ENCODE data around the gene EFHB.
A peak's percentile ranks its signal among the peaks of the same experiment; 100 is the strongest.
"Not testable (repeated sequence)": the region's sequence is repeated elsewhere in the genome, so short reads cannot be mapped to it uniquely, and the experiment has no call there.

EFHB gene

DNA sequence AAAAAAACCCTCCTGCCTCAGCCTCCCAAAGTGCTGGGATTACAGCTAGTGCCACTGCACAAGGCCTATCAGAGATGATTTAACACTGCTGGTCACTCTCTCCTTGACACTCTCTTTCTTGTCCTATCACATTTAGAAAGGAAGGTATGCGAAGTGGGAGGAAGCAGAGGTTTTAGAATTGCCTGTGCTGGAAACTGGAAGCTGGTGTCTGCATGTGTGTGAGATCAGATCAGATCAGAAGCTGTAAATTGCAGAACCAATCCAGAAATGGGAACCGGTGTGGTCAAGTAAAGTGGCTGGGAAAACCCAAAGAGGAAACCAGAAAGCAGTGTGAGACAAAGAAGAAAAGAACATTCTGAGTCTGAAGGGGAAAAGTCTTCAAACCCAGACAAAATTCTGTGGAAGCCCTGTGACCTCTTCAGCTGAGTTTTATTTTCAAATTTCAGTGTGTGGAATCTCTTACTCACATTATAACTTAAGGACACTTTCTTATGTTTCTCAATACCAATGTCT is 2.8 kb downstream of the EFHB start:
- peak; percentile 54 to 70 for DNase-seq

- no peak for DNase-seq
Measured at GRCh38 chr3:19920401-19921080, 13.5 kb downstream of the EFHB start.

GRCh38 chr3:19917167-19917566 is 16.9 kb downstream of the EFHB start:
- DNase-seq = no peak

DNA sequence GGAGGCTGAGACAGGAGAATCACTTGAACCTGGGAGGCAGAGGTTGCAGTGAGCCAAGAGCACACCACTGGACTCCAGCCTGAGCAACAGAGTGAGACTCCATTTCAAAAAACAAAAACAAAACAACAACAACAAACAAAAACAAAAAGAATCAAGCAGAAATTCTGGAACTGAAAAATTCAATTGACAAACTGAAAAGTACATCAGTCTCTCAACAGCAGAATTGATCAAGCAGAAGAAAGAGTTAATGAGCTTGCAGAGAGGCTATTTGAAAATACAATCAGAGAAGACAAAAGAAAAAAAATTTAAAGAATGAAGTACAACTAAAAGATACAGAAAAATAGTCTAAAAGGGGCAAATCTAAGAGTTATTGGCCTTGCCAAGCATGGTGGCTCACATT is 22.6 kb downstream of the EFHB start:
- DNase-seq = no peak

GRCh38 chr3:19907523-19907922 is 26.5 kb downstream of the EFHB start:
- no peak for DNase-seq

- DNase-seq = no peak
Measured at GRCh38 chr3:19903649-19904048, 30.4 kb downstream of the EFHB start.

- no peak for DNase-seq
Measured at GRCh38 chr3:19901918-19902317, 32.1 kb downstream of the EFHB start.

DNA sequence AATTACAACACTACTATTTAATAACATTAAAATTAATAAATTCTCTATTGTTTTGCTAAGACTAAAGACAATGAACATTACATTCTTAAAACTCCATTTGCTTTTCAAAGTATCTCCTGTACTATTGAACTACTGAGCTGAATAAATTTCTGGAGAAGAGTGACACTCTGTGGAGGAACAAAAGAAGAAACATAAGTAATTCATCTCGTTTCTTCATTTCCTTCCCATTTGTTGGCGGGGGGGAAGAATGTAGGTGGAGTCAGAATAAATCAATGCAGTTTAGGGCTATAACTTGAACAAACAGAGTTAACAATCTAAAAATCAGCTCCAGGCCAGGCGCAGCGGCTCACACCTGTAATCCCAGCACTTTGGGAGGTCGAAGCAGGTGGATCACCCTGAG is 32.7 kb downstream of the EFHB start:
- DNase-seq = no peak

- not testable (repeated sequence) for DNase-seq
Measured at GRCh38 chr3:19899833-19900232, 34.2 kb downstream of the EFHB start.

DNA sequence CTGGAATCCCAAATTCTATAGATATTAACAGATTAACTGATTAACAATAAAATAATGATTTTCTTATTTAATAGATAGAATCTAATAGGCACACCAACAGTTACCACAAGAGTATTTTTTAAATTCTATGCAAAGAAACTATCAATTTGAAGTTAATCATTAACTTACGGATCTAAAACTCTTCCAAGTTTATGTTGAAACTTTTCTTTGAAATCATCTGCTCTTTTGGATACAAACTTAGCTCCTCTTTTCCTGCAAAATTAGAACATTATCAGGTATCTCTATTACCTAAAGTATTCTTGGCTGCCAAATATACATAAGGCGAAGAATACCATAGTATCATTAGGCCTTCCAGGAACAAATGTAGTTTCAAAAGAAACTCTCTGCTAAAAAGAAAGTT is 34.8 kb downstream of the EFHB start:
- DNase-seq = no peak

- no peak for DNase-seq
Measured at GRCh38 chr3:19898721-19899120, 35.3 kb downstream of the EFHB start.

DNA sequence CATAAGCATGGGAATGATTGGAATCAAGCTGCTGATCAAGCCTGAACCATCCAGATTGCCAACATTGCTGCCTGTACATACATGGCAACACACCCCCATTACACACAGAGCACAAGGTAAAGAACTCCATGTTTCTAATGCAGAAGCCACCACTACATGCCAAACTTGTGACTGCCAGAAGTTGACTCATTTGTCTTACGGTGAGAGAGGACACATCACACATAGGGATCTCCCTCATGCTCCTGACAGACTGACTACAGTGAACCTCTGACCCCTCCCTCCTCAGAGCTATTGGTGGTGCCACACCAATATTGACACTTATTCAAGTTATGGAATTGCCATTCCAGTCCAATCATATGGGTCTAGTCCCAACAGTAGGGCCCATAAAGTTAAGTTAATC is 42.3 kb downstream of the EFHB start:
- no peak for DNase-seq

- no peak for DNase-seq
Measured at GRCh38 chr3:19888428-19889152, 45.4 kb downstream of the EFHB start.

- DNase-seq = not testable (repeated sequence)
Measured at GRCh38 chr3:19887122-19887521, 46.9 kb downstream of the EFHB start.

DNA sequence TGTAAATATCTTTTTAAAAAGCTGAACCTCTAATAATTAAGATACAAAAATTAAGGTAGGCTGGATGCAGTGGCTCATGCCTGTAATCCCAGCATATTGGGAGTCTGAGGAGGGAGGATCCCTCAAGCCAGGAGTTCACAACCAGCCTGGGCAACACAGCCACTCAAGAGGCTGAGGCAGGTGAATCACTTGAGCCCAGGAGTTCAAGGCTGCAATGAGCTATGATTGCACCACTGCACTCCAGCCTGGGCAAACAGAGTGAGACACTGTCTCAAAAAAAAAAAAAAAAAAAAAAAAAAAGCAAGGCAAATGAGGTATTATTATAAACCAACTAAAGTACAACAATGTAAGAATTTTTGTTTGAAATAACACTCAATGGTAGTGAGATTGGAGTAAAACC is 47.6 kb downstream of the EFHB start:
- DNase-seq = no peak

- peak; percentile 22 to 25 for DNase-seq
Measured at GRCh38 chr3:19885468-19885867, 48.5 kb downstream of the EFHB start.

DNA sequence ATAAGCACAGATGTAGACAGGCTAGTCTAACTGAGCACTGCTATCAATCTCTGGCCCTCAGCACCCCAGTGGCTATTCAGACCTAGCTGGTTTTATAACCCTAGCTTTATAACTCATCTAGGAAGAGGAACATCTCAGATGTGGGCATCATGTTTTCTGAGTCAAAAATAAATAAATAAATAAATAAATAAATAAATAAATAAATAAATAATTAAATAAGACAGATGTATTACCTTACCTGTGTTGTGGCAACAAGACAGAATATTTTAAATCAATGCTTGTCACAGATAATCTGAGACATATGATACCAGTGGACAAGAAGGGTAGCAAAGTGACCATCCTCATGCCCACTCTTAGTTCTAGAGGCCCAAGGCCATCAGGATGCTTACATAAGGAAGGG is 52.2 kb downstream of the EFHB start:
- no peak for DNase-seq

GRCh38 chr3:19881036-19881435 is 53.0 kb downstream of the EFHB start:
- no peak for DNase-seq

- no peak for DNase-seq
Measured at GRCh38 chr3:19877656-19878055, 56.4 kb downstream of the EFHB start.

GRCh38 chr3:19866751-19867347 is 67.2 kb downstream of the EFHB start:
- DNase-seq = peak; percentile 44 to 47

GRCh38 chr3:19855318-19855717 is 78.7 kb downstream of the EFHB start:
- not testable (repeated sequence) for DNase-seq

DNA sequence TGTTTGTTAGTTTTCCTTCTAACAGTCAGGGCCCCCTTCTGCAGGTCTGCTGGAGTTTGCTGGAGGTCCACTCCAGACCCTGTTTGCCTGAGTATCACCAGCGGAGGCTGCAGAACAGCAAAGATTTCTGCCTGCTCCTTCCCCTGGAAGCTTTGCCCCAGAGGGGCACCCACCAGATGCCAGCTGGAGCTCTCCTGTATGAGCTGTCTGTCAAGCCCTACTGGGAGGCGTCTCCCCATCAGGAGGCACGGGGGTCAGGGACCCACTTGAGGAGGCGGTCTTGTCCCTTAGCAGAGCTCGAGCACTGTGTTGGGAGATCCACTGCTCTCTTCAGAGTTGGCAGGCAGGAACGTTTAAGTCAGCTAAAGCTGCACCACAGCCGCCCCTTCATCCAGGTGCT is 87.4 kb downstream of the EFHB start:
- not testable (repeated sequence) for DNase-seq
